ENCODE results near the gene BCKDHA.
"Not testable (repeated sequence)": the region's sequence is repeated elsewhere in the genome, so short reads cannot be mapped to it uniquely, and the experiment has no call there.

Gene BCKDHA

GRCh38 chr19:41364524-41365391, 32.9 kb upstream of the BCKDHA start:
- Histone ChIP-seq H3K9ac (peak overlapping the region; percentile 98), H4K20me1 (no peaks in the 10 kb centered on the region), H3K36me3 (0 out of 2 replicates have a peak, but pooled peaks cover 5% of the 10 kb centered on the region), H3K4me1 (peaks cover 29% of the 10 kb centered on the region), H3K27me3 (no peaks in the 10 kb centered on the region), H3K9me3 (no peaks in the 10 kb centered on the region), H3K4me3 (peak overlapping the region; percentile 78), H3K4me2 (peak overlapping the region; percentile 78), H3K27ac (peak overlapping the region; percentile 98)
- no peak for TF ChIP-seq Cebpa-rat (IDR thresholded peaks at IDR 0.05)

- Histone ChIP-seq H3K4me1 (peaks cover 35% of the 10 kb centered on the region), H3K9ac (no peak overlapping the region), H3K27me3 (no peaks in the 10 kb centered on the region), H3K9me3 (no peaks in the 10 kb centered on the region), H3K4me3 (no peak overlapping the region), H3K27ac (no peak overlapping the region), H3K36me3 (0 out of 2 replicates have a peak, but pooled peaks cover 2% of the 10 kb centered on the region), H4K20me1 (no peaks in the 10 kb centered on the region), H3K4me2 (no peak overlapping the region)
- no peak for TF ChIP-seq Cebpa-rat (IDR thresholded peaks at IDR 0.05)
These were observed 31.5 kb upstream of the BCKDHA start for GRCh38 chr19:41366089-41366488.

- Histone ChIP-seq H3K36me3 (0 out of 2 replicates have a peak, but pooled peaks cover 4% of the 10 kb centered on the region), H3K27me3 (no peaks in the 10 kb centered on the region), H3K27ac (peak overlapping the region; percentile 38), H3K4me1 (peaks cover 38% of the 10 kb centered on the region), H3K9me3 (no peaks in the 10 kb centered on the region), H3K4me2 (peak overlapping the region; percentile 54), H3K9ac (no peak overlapping the region), H4K20me1 (no peaks in the 10 kb centered on the region), H3K4me3 (no peak overlapping the region)
- no peak for TF ChIP-seq Cebpa-rat (IDR thresholded peaks at IDR 0.05)
These were observed 29.7 kb upstream of the BCKDHA start for GRCh38 chr19:41367848-41368301.

- Histone ChIP-seq H4K20me1 (no peaks in the 10 kb centered on the region; the same call in 1 of the 2 replicates), H3K4me3 (no peak overlapping the region), H3K36me3 (0 out of 2 replicates have a peak, but pooled peaks cover 8% of the 10 kb centered on the region), H3K9ac (no peak overlapping the region), H3K9me3 (no peaks in the 10 kb centered on the region), H3K4me1 (peaks cover 34% of the 10 kb centered on the region), H3K27ac (no peak overlapping the region), H3K4me2 (no peak overlapping the region), H3K27me3 (no peaks in the 10 kb centered on the region)
- no peak for TF ChIP-seq Cebpa-rat (IDR thresholded peaks at IDR 0.05)
These were observed 27.8 kb upstream of the BCKDHA start for GRCh38 chr19:41369769-41370168.

- not testable (repeated sequence) for H3K4me3 ChIP-seq, H3K9me3 ChIP-seq, H3K4me2 ChIP-seq, H4K20me1 ChIP-seq, H3K27ac ChIP-seq, H3K27me3 ChIP-seq, H3K9ac ChIP-seq
- peaks cover 31% of the 10 kb centered on the region for H3K4me1 ChIP-seq
- 0 out of 2 replicates have a peak, but pooled peaks cover 12% of the 10 kb centered on the region for H3K36me3 ChIP-seq
These were observed 26.5 kb upstream of the BCKDHA start for GRCh38 chr19:41371119-41371518.

- Histone ChIP-seq H3K36me3 (0 out of 2 replicates have a peak, but pooled peaks cover 12% of the 10 kb centered on the region), H4K20me1 (no peaks in the 10 kb centered on the region; the same call in 1 of the 2 replicates), H3K27ac (no peak overlapping the region), H3K4me2 (no peak overlapping the region), H3K4me1 (peaks cover 35% of the 10 kb centered on the region), H3K27me3 (no peaks in the 10 kb centered on the region; the same call in 1 of the 2 replicates), H3K9ac (no peak overlapping the region), H3K9me3 (no peaks in the 10 kb centered on the region), H3K4me3 (no peak overlapping the region)
- TF ChIP-seq Cebpa-rat (IDR thresholded peaks at IDR 0.05): no peak
These were observed 26.1 kb upstream of the BCKDHA start for GRCh38 chr19:41371541-41371940.

GRCh38 chr19:41372501-41372900, 25.1 kb upstream of the BCKDHA start:
- Histone ChIP-seq H4K20me1 (no peaks in the 10 kb centered on the region; the same call in 1 of the 2 replicates), H3K4me3 (no peak overlapping the region), H3K9me3 (no peaks in the 10 kb centered on the region), H3K36me3 (0 out of 2 replicates have a peak, but pooled peaks cover 12% of the 10 kb centered on the region), H3K4me1 (peaks cover 32% of the 10 kb centered on the region), H3K27ac (no peak overlapping the region), H3K9ac (no peak overlapping the region), H3K27me3 (no peaks in the 10 kb centered on the region; the same call in 1 of the 2 replicates), H3K4me2 (no peak overlapping the region)
- TF ChIP-seq Cebpa-rat (IDR thresholded peaks at IDR 0.05): no peak

- H3K9me3 ChIP-seq: no peaks in the 10 kb centered on the region
- H3K4me3 ChIP-seq: no peak overlapping the region
- no peak overlapping the region for H3K27ac ChIP-seq
- H4K20me1 ChIP-seq: no peaks in the 10 kb centered on the region; the same call in 1 of the 2 replicates
- H3K9ac ChIP-seq: no peak overlapping the region
- H3K4me1 ChIP-seq: peaks cover 38% of the 10 kb centered on the region
- H3K4me2 ChIP-seq: no peak overlapping the region
- TF ChIP-seq Cebpa-rat (IDR thresholded peaks at IDR 0.05): no peak
- 0 out of 2 replicates have a peak, but pooled peaks cover 12% of the 10 kb centered on the region for H3K36me3 ChIP-seq
- no peaks in the 10 kb centered on the region; the same call in 1 of the 2 replicates for H3K27me3 ChIP-seq
These were observed 23.6 kb upstream of the BCKDHA start for GRCh38 chr19:41373993-41374392.

- Histone ChIP-seq H3K4me1 (peaks cover 32% of the 10 kb centered on the region), H3K9ac (peak within 1 kb of the TSS; percentile 50), H4K20me1 (no peaks in the 10 kb centered on the region; the same call in 1 of the 2 replicates), H3K27ac (no peak within 1 kb of the TSS), H3K27me3 (no peaks in the 10 kb centered on the region; the same call in 1 of the 2 replicates), H3K36me3 (peaks cover 24% of the 10 kb centered on the region; the same call in 1 of the 2 replicates), H3K9me3 (no peaks in the 10 kb centered on the region), H3K4me3 (peak within 1 kb of the TSS; percentile 61), H3K4me2 (peak within 1 kb of the TSS; percentile 63)
- no peak; the same call in 1 of the 2 replicates for TF ChIP-seq Cebpa-rat (IDR thresholded peaks at IDR 0.05)
These were observed 21.2 kb upstream of the BCKDHA start, which contains the start of gene TMEM91 for GRCh38 chr19:41376241-41376997. Gene TMEM91, plus strand, starts transcription at chr19:41376533. Its CDS starts 1,777 bp downstream, at chr19:41378310.
